Testis (tissue), 5 donors: Measurements from ENCODE around the gene CDKN2D. TPM values are rescaled to one million over a fixed set of nuclear protein-coding genes. Genes with fewer than 3 reads are reported as not detected.

ENCODE experiments used
- DNase-seq: peaks from one replicate; pipeline ENCODE4 v3.0.0-alpha.2; 2019
- H3K27ac ChIP-seq, 2 donors: fragments of 200-600 bp; sonication (generic); one replicate each; pipeline ENCODE4 v1.5.1; 2019
- H3K27me3 ChIP-seq: fragments of 200-600 bp; sonication (generic); one replicate; pipeline ENCODE4 v1.5.1; 2019
- H3K36me3 ChIP-seq: fragments of 200-600 bp; sonication (generic); one replicate; pipeline ENCODE4 v1.5.1; 2017; ENCODE audit warnings: low read depth; ENCODE audit errors: missing control alignments
- H3K4me1 ChIP-seq: fragments of 200-600 bp; sonication (generic); one replicate; pipeline ENCODE4 v1.5.1; 2019
- H3K4me3 ChIP-seq, 2 donors: fragments of 200-600 bp; sonication (generic); one replicate each; pipeline ENCODE4 v1.5.1; 2017 to 2019
- H3K9me3 ChIP-seq: fragments of 200-600 bp; sonication (generic); one replicate; pipeline ENCODE4 v1.5.1; 2017
- CTCF ChIP-seq, 3 experiments: fragments of 450-650 bp in 2 of 3; fragments of 200-600 bp in 1 of 3; sonication (generic) in 1 of 3; IDR thresholded peaks; one replicate each; pipeline ENCODE4 v1.5.1; 2016 to 2019; ENCODE audit warnings: antibody characterized with exemption in 3 of 3, mild to moderate bottlenecking in 2 of 3, moderate library complexity in 1 of 3
- POLR2A ChIP-seq: fragments of 450-650 bp; IDR thresholded peaks from one replicate; pipeline ENCODE4 v1.6.1; 2017; ENCODE audit warnings: antibody characterized with exemption, mild to moderate bottlenecking, moderate library complexity
- WGBS, 2 donors: methylation state at CpG; one replicate each; pipeline ENCODE4 v1.1.5; 2018; 5-methylcytosine and 5-hydroxymethylcytosine counted together
- intact Hi-C: fragments of 100-400 bp; cut with DNase I; formaldehyde crosslinking; loops from one replicate; pipeline ENCODE4 v1.15.1; 2023; ENCODE audit warnings: low total_unique reads
- long read RNA-seq, 2 donors: transcript quantifications; one replicate each; lab custom pipeline, GENCODE V29; 2026
- polyA plus RNA-seq: library from polyadenylated mRNA; stranded (reverse); fragments of 350-450 nt; fragmentation: Illumina TruSeq; extraction: RNeasy Lipid Tissue Mini Kit (QIAGEN cat#74804); gene quantifications from one replicate; pipeline ENCODE4 v1.2.3, GENCODE V29; 2014; ENCODE audit warnings: low read depth, low replicate concordance; ENCODE audit not compliant: insufficient read depth
- total RNA-seq, 2 donors: library from RNA; depleted of rRNA; stranded (reverse); fragments of >200 nt; gene quantifications; one replicate each; pipeline ENCODE4 v1.2.3, GENCODE V29; 2016

CDKN2D gene
- total RNA-seq (10 to 100 TPM; 30.6 to 37.2 TPM), polyA plus RNA-seq (57.7 TPM)
- long read RNA-seq, donor 1, transcript CDKN2D-202 (2 exons, 1,422 nt), result major isoform, 10 of 10 reads
- long read RNA-seq, donor 1, partial matches to known transcripts, result 0 of 10 reads
- long read RNA-seq, donor 1, other reads (novel, unspliced or antisense), result 0 of 10 reads
- long read RNA-seq, donor 2, transcript CDKN2D-202 (2 exons, 1,422 nt), result major isoform, 9 of 9 reads
- long read RNA-seq, donor 2, partial matches to known transcripts, result 0 of 9 reads
- long read RNA-seq, donor 2, other reads (novel, unspliced or antisense), result 0 of 9 reads

DNA sequence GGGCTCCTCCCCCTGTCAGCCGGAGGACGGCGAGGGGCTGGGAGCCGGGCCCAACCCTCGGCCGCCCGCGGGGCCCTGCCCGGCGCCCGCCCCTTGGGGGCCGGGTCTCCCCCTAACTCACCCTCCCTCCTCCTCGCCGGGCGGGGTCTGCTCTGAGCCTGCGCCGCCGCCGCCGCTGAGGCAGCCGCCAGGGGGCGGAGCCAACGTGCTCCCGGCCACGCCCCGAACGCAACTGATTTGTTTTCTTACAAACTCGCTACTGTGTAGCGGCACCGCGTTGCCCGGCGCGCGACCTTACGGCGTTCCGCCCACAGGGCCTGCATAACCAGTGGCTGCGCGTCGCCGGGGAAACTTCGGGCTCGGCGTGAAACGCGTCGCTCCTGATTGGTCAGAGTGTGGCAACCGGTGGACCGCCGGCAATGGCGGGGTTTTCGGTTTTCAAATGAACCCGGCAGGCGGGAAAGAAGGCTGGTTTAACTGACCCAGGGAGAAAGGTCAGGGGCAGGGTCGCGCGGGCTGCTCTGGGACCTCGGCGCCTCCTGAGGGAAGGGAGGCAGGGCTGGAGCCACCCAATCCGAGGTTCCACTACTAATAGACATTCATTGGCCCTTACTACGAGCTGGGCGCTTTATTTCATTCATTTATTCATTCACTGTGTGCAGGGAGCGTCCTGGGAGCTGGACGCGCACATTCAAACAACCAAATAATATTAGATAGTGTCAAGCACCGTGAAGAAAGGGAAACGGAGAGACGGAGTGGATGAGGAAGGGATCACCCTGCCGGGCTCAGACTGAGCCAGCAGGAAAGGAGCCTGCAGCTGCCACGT lies at the start of gene CDKN2D:
TSS of gene CDKN2D (minus strand) at position 154 of the 826 bp plus-strand sequence. CDS start 326 bp downstream, outside the sequence.
- H3K36me3 ChIP-seq, result no peaks in the 10 kb centered on the region
- intact Hi-C loops, result no loop called here
- H3K4me1 ChIP-seq, result peaks cover 27% of the 10 kb centered on the region
- WGBS, 2 donors, result 1 to 2% methylated on average over 10 to 52 of the region's 71 CpGs
- peak within 1 kb of the TSS; percentile 50 to 74 for H3K27ac ChIP-seq
- peak; percentile 100 for DNase-seq
- TF ChIP-seq CTCF (IDR thresholded peaks at IDR 0.05) (peak; percentile 59 to 90 (median 88)), POLR2A (no peak)
- H3K9me3 ChIP-seq, result no peaks in the 10 kb centered on the region
- H3K4me3 ChIP-seq, result peak within 1 kb of the TSS; percentile 67 to 76
- no peaks in the 10 kb centered on the region for H3K27me3 ChIP-seq

GRCh38 chr19:10617409-10618121 lies 48.8 kb upstream of the CDKN2D start:
- Histone ChIP-seq H3K4me1 (peaks cover 26% of the 10 kb centered on the region), H3K4me3 (no peak overlapping the region), H3K27me3 (no peaks in the 10 kb centered on the region), H3K9me3 (no peaks in the 10 kb centered on the region), H3K36me3 (no peaks in the 10 kb centered on the region), H3K27ac (peak overlapping the region; percentile 55 to 75)
- intact Hi-C loops, result no loop called here
- 59 to 78% methylated on average over 15 of the region's 15 CpGs for WGBS, 2 donors
- DNase-seq, result no peak
- TF ChIP-seq POLR2A, result no peak
- no peak for TF ChIP-seq CTCF (IDR thresholded peaks at IDR 0.05)

GRCh38 chr19:10615429-10616023 lies 46.7 kb upstream of the CDKN2D start:
- intact Hi-C loops, result no loop called here
- no peak for TF ChIP-seq POLR2A
- TF ChIP-seq CTCF (IDR thresholded peaks at IDR 0.05), result no peak
- H3K4me1 ChIP-seq, result peaks cover 41% of the 10 kb centered on the region
- H3K9me3 ChIP-seq, result no peaks in the 10 kb centered on the region
- DNase-seq, result no peak
- peak overlapping the region in 1 of 2 donors; percentile 75 for H3K27ac ChIP-seq
- no peak overlapping the region for H3K4me3 ChIP-seq
- WGBS, 2 donors, result 90 to 98% methylated on average over 14 of the region's 14 CpGs
- no peaks in the 10 kb centered on the region for H3K27me3 ChIP-seq
- H3K36me3 ChIP-seq, result no peaks in the 10 kb centered on the region

DNA sequence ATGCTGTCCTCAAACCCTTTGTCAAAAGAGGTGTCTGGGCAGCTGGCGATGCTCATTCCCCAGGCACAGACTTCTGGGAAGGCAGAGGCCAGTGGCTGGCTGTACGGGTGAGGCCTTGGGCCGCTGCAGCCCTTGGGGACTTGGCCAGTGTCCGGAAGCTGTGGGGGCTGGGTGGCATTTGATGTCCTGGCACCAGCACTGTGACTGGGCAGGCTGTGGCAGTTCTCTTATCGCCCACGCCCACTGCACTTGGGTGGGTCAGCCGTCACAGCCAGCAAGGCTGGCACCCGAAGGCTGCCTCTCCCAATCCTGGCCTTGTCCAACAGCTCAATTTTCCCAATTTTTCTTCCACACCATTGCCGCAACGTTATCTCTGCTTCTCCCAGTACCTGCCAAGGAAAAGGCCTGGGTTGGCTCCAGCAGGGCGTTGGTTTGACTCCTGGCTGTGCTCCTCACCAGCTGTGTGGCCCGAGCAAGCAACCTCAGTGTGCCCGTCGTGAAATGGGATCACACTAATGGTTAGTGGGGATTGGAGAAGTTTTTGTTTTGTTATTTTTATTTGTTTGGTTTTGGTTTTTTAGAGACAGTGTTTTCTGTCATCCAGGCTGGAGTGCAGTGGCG lies 43.8 kb upstream of the CDKN2D start:
- Histone ChIP-seq H3K36me3 (no peaks in the 10 kb centered on the region), H3K27ac (peak overlapping the region; percentile 59 to 72), H3K27me3 (no peaks in the 10 kb centered on the region), H3K4me3 (no peak overlapping the region), H3K4me1 (peaks cover 37% of the 10 kb centered on the region), H3K9me3 (no peaks in the 10 kb centered on the region)
- intact Hi-C loops, result no loop called here
- TF ChIP-seq POLR2A, result no peak
- TF ChIP-seq CTCF (IDR thresholded peaks at IDR 0.05), result no peak
- WGBS, 2 donors, result 42 to 53% methylated on average over 9 to 15 of the region's 15 CpGs
- peak; percentile 94 for DNase-seq
